ENCODE data around the gene KRTAP10-1. TPM values are rescaled to one million over a fixed set of nuclear protein-coding genes. Genes with fewer than 3 reads are reported as not detected.
"Not testable (repeated sequence)": the region's sequence is repeated elsewhere in the genome, so short reads cannot be mapped to it uniquely, and the experiment has no call there.

KRTAP10-1 gene
- total RNA-seq, 1 experiment from 2014 or later: not detected

GRCh38 chr21:44581158-44581557 is 41.2 kb upstream of the KRTAP10-1 start:
- no peaks in the 10 kb centered on the region for H3K4me1 Mint-ChIP-seq (ENCODE audit: low read depth, unreplicated experiment)
- no TSS peak for BruUV-seq (replicated peaks)
- Histone ChIP-seq H3K4me3 (ENCODE audit: low read depth, low read length) (no peak overlapping the region), H3K27me3 (replicated peaks; ENCODE audit: control insufficient read depth, insufficient read depth, low read length) (no peaks in the 10 kb centered on the region), H3K4me1 (no peaks in the 10 kb centered on the region), H3K36me3 (ENCODE audit: control insufficient read depth, insufficient read depth, low read length) (no peaks in the 10 kb centered on the region), H3K9me3 (peaks cover 18% of the 10 kb centered on the region)
- H3K27me3 Mint-ChIP-seq (ENCODE audit: insufficient read depth, unreplicated experiment): peaks cover 6% of the 10 kb centered on the region
- H3K9me3 Mint-ChIP-seq (ENCODE audit: unreplicated experiment): peaks cover 54% of the 10 kb centered on the region
- no peak for TF ChIP-seq CTCF (IDR thresholded peaks at IDR 0.05; ENCODE audit: insufficient read depth in 1 of 2, low read depth in 1 of 2, low read length in 1 of 2, severe bottlenecking in 1 of 2, unreplicated experiment in 1 of 2)
- no peak overlapping the region for H3K4me3 Mint-ChIP-seq (ENCODE audit: unreplicated experiment)
- intact Hi-C loops (cut with micrococcal nuclease; ENCODE audit: unreplicated experiment): no loop called here
- H3K27ac Mint-ChIP-seq (ENCODE audit: unreplicated experiment): no peak overlapping the region
- CTCF ChIA-PET: no interaction called here
- POLR2A ChIA-PET: no interaction called here
- DNase-seq: no peak
- peaks cover 5% of the 10 kb centered on the region for H3K36me3 Mint-ChIP-seq (ENCODE audit: insufficient read depth, unreplicated experiment)

GRCh38 chr21:44580231-44580821 is 40.3 kb upstream of the KRTAP10-1 start, which contains the start of gene KRTAP10-5:
Gene KRTAP10-5, minus strand, starts transcription at chr21:44580604. Its CDS starts 26 bp downstream, at chr21:44580578.
- DNase-seq; H3K36me3 ChIP-seq (ENCODE audit: control insufficient read depth, insufficient read depth, low read length); H3K27me3 ChIP-seq (replicated peaks; ENCODE audit: control insufficient read depth, insufficient read depth, low read length); H3K4me3 Mint-ChIP-seq (ENCODE audit: unreplicated experiment); H3K27ac Mint-ChIP-seq (ENCODE audit: unreplicated experiment); H3K4me1 ChIP-seq; H3K36me3 Mint-ChIP-seq (ENCODE audit: insufficient read depth, unreplicated experiment); intact Hi-C loops (cut with micrococcal nuclease; ENCODE audit: unreplicated experiment); H3K4me3 ChIP-seq (ENCODE audit: low read depth, low read length); H3K27me3 Mint-ChIP-seq (ENCODE audit: insufficient read depth, unreplicated experiment); H3K4me1 Mint-ChIP-seq (ENCODE audit: low read depth, unreplicated experiment); CTCF ChIA-PET; POLR2A ChIA-PET; BruUV-seq (replicated peaks): not testable (repeated sequence)
- peaks cover 18% of the 10 kb centered on the region for H3K9me3 ChIP-seq
- peaks cover 54% of the 10 kb centered on the region for H3K9me3 Mint-ChIP-seq (ENCODE audit: unreplicated experiment)

GRCh38 chr21:44579833-44580144 is 39.8 kb upstream of the KRTAP10-1 start:
- no peak overlapping the region for H3K4me3 ChIP-seq (ENCODE audit: low read depth, low read length)
- H3K9me3 ChIP-seq: peaks cover 18% of the 10 kb centered on the region
- H3K27ac Mint-ChIP-seq (ENCODE audit: unreplicated experiment): no peak overlapping the region
- H3K9me3 Mint-ChIP-seq (ENCODE audit: unreplicated experiment): peaks cover 54% of the 10 kb centered on the region
- peaks cover 4% of the 10 kb centered on the region for H3K4me1 Mint-ChIP-seq (ENCODE audit: low read depth, unreplicated experiment)
- DNase-seq: no peak
- ChIA-PET CTCF (no interaction called here), POLR2A (no interaction called here)
- H3K27me3 ChIP-seq (replicated peaks; ENCODE audit: control insufficient read depth, insufficient read depth, low read length): no peaks in the 10 kb centered on the region
- TF ChIP-seq CTCF (IDR thresholded peaks at IDR 0.05; ENCODE audit: insufficient read depth in 1 of 2, low read depth in 1 of 2, low read length in 1 of 2, severe bottlenecking in 1 of 2, unreplicated experiment in 1 of 2): no peak
- no TSS peak for BruUV-seq (replicated peaks)
- intact Hi-C loops (cut with micrococcal nuclease; ENCODE audit: unreplicated experiment): no loop called here
- H3K4me3 Mint-ChIP-seq (ENCODE audit: unreplicated experiment): no peak overlapping the region
- H3K4me1 ChIP-seq: no peaks in the 10 kb centered on the region
- no peaks in the 10 kb centered on the region for H3K27me3 Mint-ChIP-seq (ENCODE audit: insufficient read depth, unreplicated experiment)
- no peaks in the 10 kb centered on the region for H3K36me3 ChIP-seq (ENCODE audit: control insufficient read depth, insufficient read depth, low read length)
- peaks cover 5% of the 10 kb centered on the region for H3K36me3 Mint-ChIP-seq (ENCODE audit: insufficient read depth, unreplicated experiment)
